Stomach (tissue), 9 donors: ENCODE results near the gene STK32C. TPM values are rescaled to one million over a fixed set of nuclear protein-coding genes. Genes with fewer than 3 reads are reported as not detected.
"Not testable (repeated sequence)": the region's sequence is repeated elsewhere in the genome, so short reads cannot be mapped to it uniquely, and the experiment has no call there.

Source experiments
- DNase-seq, 2 donors: peaks; one replicate each; pipeline versions ENCODE4 v3.0.0 to v3.0.0-alpha.2; 2013 to 2019
- H3K27ac ChIP-seq, 5 donors: fragments of 200-600 bp in 4 of 5; sonication (generic) in 4 of 5; one replicate each; pipeline ENCODE4 v1.5.1; 2013 to 2019; ENCODE audit warnings: mild to moderate bottlenecking in 1 of 5, moderate library complexity in 1 of 5
- H3K27me3 ChIP-seq, 3 donors: fragments of 200-600 bp; sonication (generic); one replicate each; pipeline ENCODE4 v1.5.1; 2017 to 2019; ENCODE audit warnings: mixed run types in 1 of 3
- H3K36me3 ChIP-seq, 4 donors: fragments of 200-600 bp; sonication (generic); 1 replicate in 3 of 4; 2 replicates in 1 of 4; pipeline ENCODE4 v1.5.1; 2016 to 2019
- H3K4me1 ChIP-seq, 4 donors: fragments of 200-600 bp; sonication (generic); one replicate each; pipeline ENCODE4 v1.5.1; 2016 to 2019
- H3K4me3 ChIP-seq, 4 donors: fragments of 200-600 bp; sonication (generic) in 3 of 4; one replicate each; pipeline ENCODE4 v1.5.1; 2016 to 2019; ENCODE audit warnings: mild to moderate bottlenecking in 1 of 4
- H3K9me3 ChIP-seq, 4 donors: fragments of 200-600 bp; sonication (generic); one replicate each; pipeline ENCODE4 v1.5.1; 2016 to 2019
- CTCF ChIP-seq, 7 experiments: fragments of 450-650 bp in 4 of 7; fragments of 200-600 bp in 3 of 7; sonication (generic) in 3 of 7; IDR thresholded peaks; one replicate each; pipeline ENCODE4 v1.5.1; 2016 to 2019; ENCODE audit warnings: antibody characterized with exemption in 7 of 7, control low read depth in 2 of 7, mild to moderate bottlenecking in 1 of 7
- EP300 ChIP-seq: sonication (generic); formaldehyde crosslinking; IDR thresholded peaks from one replicate; pipeline ENCODE4 v1.6.1; 2017; ENCODE audit warnings: antibody characterized with exemption
- POLR2A ChIP-seq, 4 donors: fragments of 450-650 bp; IDR thresholded peaks; one replicate each; pipeline ENCODE4 v1.6.1; 2016; ENCODE audit warnings: antibody characterized with exemption in 4 of 4, control low read depth in 2 of 4, mild to moderate bottlenecking in 1 of 4, moderate library complexity in 1 of 4
- POLR2AphosphoS5 ChIP-seq, 3 donors: sonication (generic); formaldehyde crosslinking; IDR thresholded peaks; one replicate each; pipeline ENCODE4 v1.6.1; 2016; ENCODE audit warnings: antibody characterized with exemption in 3 of 3
- WGBS, 5 donors: extraction: QIAGEN DNeasy Blood & Tissue Kit in 3 of 5; methylation state at CpG; one replicate each; pipeline versions ENCODE4 v1.1.5 to v1.1.7; 2013 to 2018; 5-methylcytosine and 5-hydroxymethylcytosine counted together
- intact Hi-C: fragments of 100-400 bp; cut with DNase I; formaldehyde crosslinking; loops from one replicate; pipeline ENCODE4 v1.15.1; 2023; ENCODE audit warnings: low total_unique reads
- polyA plus RNA-seq, 3 donors: library from polyadenylated mRNA; stranded (reverse); fragments of 200-250 nt; gene quantifications; one replicate each; pipeline ENCODE4 v1.2.3, GENCODE V29; 2013
- total RNA-seq, 5 donors: library from RNA; depleted of rRNA; stranded (reverse); fragments of >200 nt; gene quantifications; one replicate each; pipeline versions ENCODE4 v1.1.0 to v1.2.3, GENCODE V29; 2014 to 2016
- donor health status: healthy with polysubstance abuse.
- donor health status: Bipolar disorder and iron deficiency.
- donor health status: healthy.

STK32C gene
- total and polyA plus RNA-seq, 8 donors, result 1.6 to 71.0 (median 7.9) TPM; not detected in 1

GRCh38 chr10:132271458-132272230 is 36.1 kb downstream of the STK32C start:
- Histone ChIP-seq H3K27ac (no peak overlapping the region), H3K9me3 (no peaks in the 10 kb centered on the region), H3K36me3 (no peaks in the 10 kb centered on the region), H3K27me3 (peaks cover 0 to 8% (median 0%) of the 10 kb centered on the region in 3 donors), H3K4me1 (peaks cover 0 to 11% (median 6%) of the 10 kb centered on the region in 4 donors), H3K4me3 (no peak overlapping the region)
- no peak for DNase-seq
- intact Hi-C loops, result no loop called here
- TF ChIP-seq POLR2AphosphoS5 (IDR thresholded peaks at IDR 0.05) (no peak), POLR2A (IDR thresholded peaks at IDR 0.05) (no peak), EP300 (no peak), CTCF (IDR thresholded peaks at IDR 0.05) (no peak)
- WGBS, 5 donors, result 78 to 93% (median 83%) methylated on average over 15 to 27 of the region's 27 CpGs

- peaks cover 0 to 17% (median 11%) of the 10 kb centered on the region in 4 donors for H3K4me1 ChIP-seq
- 83 to 93% (median 87%) methylated on average over 6 to 11 of the region's 11 CpGs for WGBS, 5 donors
- no peak for DNase-seq
- intact Hi-C loops, result no loop called here
- peaks cover 0 to 12% (median 0%) of the 10 kb centered on the region in 3 donors for H3K27me3 ChIP-seq
- no peaks in the 10 kb centered on the region for H3K9me3 ChIP-seq
- no peak overlapping the region for H3K4me3 ChIP-seq
- no peak for TF ChIP-seq POLR2A (IDR thresholded peaks at IDR 0.05)
- no peak for TF ChIP-seq POLR2AphosphoS5 (IDR thresholded peaks at IDR 0.05)
- H3K27ac ChIP-seq, result no peak overlapping the region
- no peaks in the 10 kb centered on the region for H3K36me3 ChIP-seq
Observed at GRCh38 chr10:132270721-132271457, 36.9 kb downstream of the STK32C start.

GRCh38 chr10:132270256-132270655 is 37.5 kb downstream of the STK32C start:
- Histone ChIP-seq H3K27me3 (peaks cover 0 to 18% (median 0%) of the 10 kb centered on the region in 3 donors), H3K4me3 (no peak overlapping the region), H3K4me1 (peaks cover 0 to 23% (median 17%) of the 10 kb centered on the region in 4 donors), H3K36me3 (no peaks in the 10 kb centered on the region), H3K27ac (no peak overlapping the region), H3K9me3 (no peaks in the 10 kb centered on the region)
- DNase-seq, result no peak
- intact Hi-C loops, result no loop called here
- 85 to 93% (median 89%) methylated on average over 5 to 11 of the region's 11 CpGs for WGBS, 5 donors
- TF ChIP-seq EP300, result no peak
- no peak for TF ChIP-seq POLR2A (IDR thresholded peaks at IDR 0.05)
- no peak for TF ChIP-seq CTCF (IDR thresholded peaks at IDR 0.05)
- no peak for TF ChIP-seq POLR2AphosphoS5 (IDR thresholded peaks at IDR 0.05)

- H3K27ac ChIP-seq, result no peak overlapping the region
- TF ChIP-seq EP300 (no peak), POLR2AphosphoS5 (IDR thresholded peaks at IDR 0.05) (no peak)
- H3K27me3 ChIP-seq, result peaks cover 0 to 21% (median 0%) of the 10 kb centered on the region in 3 donors
- no peaks in the 10 kb centered on the region for H3K36me3 ChIP-seq
- no peak overlapping the region for H3K4me3 ChIP-seq
- peaks cover 0 to 26% (median 19%) of the 10 kb centered on the region in 4 donors for H3K4me1 ChIP-seq
- peak in 1 of 2 donors; percentile 58 for DNase-seq
- H3K9me3 ChIP-seq, result no peaks in the 10 kb centered on the region
- WGBS, 5 donors, result 81 to 84% (median 83%) methylated on average over 6 to 21 of the region's 21 CpGs
- intact Hi-C loops, result no loop called here
Observed at GRCh38 chr10:132269266-132270230, 38.2 kb downstream of the STK32C start.

- H3K4me3 ChIP-seq, H3K27ac ChIP-seq, intact Hi-C loops, H3K36me3 ChIP-seq, DNase-seq, H3K9me3 ChIP-seq: not testable (repeated sequence)
- 88 to 97% (median 92%) methylated on average over 6 to 12 of the region's 12 CpGs for WGBS, 5 donors
- Histone ChIP-seq H3K4me1 (peaks cover 0 to 25% (median 19%) of the 10 kb centered on the region in 4 donors), H3K27me3 (peaks cover 0 to 25% (median 3%) of the 10 kb centered on the region in 3 donors)
Observed at GRCh38 chr10:132267916-132268315, 39.8 kb downstream of the STK32C start.
